Omental fat pad (tissue), 4 donors: ENCODE results near the gene LAMC3. TPM values are rescaled to one million over a fixed set of nuclear protein-coding genes. Genes with fewer than 3 reads are reported as not detected.
"Not testable (repeated sequence)": the region's sequence is repeated elsewhere in the genome, so short reads cannot be mapped to it uniquely, and the experiment has no call there.

ENCODE experiments used
- ATAC-seq: fragments of 150-250 bp; one replicate; pipeline ENCODE4 v1.9.1; 2016; ENCODE audit warnings: mild to moderate bottlenecking, moderate library complexity; ENCODE audit not compliant: low FRiP score
- DNase-seq: peaks from one replicate; pipeline ENCODE4 v3.0.0-alpha.2; 2019; ENCODE audit warnings: low spot score
- CTCF ChIP-seq, 3 donors: fragments of 450-650 bp; IDR thresholded peaks; one replicate each; pipeline ENCODE4 v1.5.1; 2016 to 2017; ENCODE audit warnings: antibody characterized with exemption in 3 of 3, mild to moderate bottlenecking in 3 of 3, moderate library complexity in 2 of 3
- total RNA-seq, 4 donors: library from RNA; depleted of rRNA; stranded (reverse); fragments of >200 nt; gene quantifications; one replicate each; pipeline ENCODE4 v1.1.0, GENCODE V29; 2016

LAMC3 gene
- total RNA-seq, 4 donors from 2014 or later = 0.09 to 1.9 (median 0.65) TPM

GRCh38 chr9:130996676-130997394 is 12.1 kb upstream of the LAMC3 start:
- no peak for TF ChIP-seq CTCF (IDR thresholded peaks at IDR 0.05)
- DNase-seq (no peak), ATAC-seq (no peak)

GRCh38 chr9:130997395-130997684 is 11.6 kb upstream of the LAMC3 start:
- DNase-seq = no peak
- no peak for TF ChIP-seq CTCF (IDR thresholded peaks at IDR 0.05)
- ATAC-seq = no peak

- ATAC-seq (no peak), DNase-seq (peak; percentile 50)
- no peak for TF ChIP-seq CTCF (IDR thresholded peaks at IDR 0.05)
Observed at GRCh38 chr9:130997925-130998596, 10.9 kb upstream of the LAMC3 start.

- no peak for TF ChIP-seq CTCF (IDR thresholded peaks at IDR 0.05)
- ATAC-seq = no peak
- no peak for DNase-seq
Observed at GRCh38 chr9:130998597-130999244, 10.3 kb upstream of the LAMC3 start.

GRCh38 chr9:130999245-130999623 is 9.7 kb upstream of the LAMC3 start:
- ATAC-seq (no peak), DNase-seq (no peak)
- no peak for TF ChIP-seq CTCF (IDR thresholded peaks at IDR 0.05)

GRCh38 chr9:131000526-131000925 is 8.4 kb upstream of the LAMC3 start:
- not testable (repeated sequence) for ATAC-seq, DNase-seq

GRCh38 chr9:131001021-131001420 is 8.0 kb upstream of the LAMC3 start:
- no peak for TF ChIP-seq CTCF (IDR thresholded peaks at IDR 0.05)
- ATAC-seq (no peak), DNase-seq (no peak)
